Activated T-cell treated with anti-CD3 and anti-CD28 coated beads, Interleukin-2, amount 50 U/mL, for 72 hours (primary cell): ENCODE measurements around the gene TUFT1. TPM values are rescaled to one million over a fixed set of nuclear protein-coding genes. Genes with fewer than 3 reads are reported as not detected.

Experiments
- ATAC-seq, 2 donors: fragments of 150-1000 bp; cut with Tn5 transposase; replicated peaks in 1 of 2; 2 replicates each; pipeline ENCODE4 v1.10.0; 2021; ENCODE audit warnings: moderate library complexity in 2 of 2, mild to moderate bottlenecking in 1 of 2
- DNase-seq, 2 donors: peaks; one replicate each; pipeline ENCODE4 v3.0.0; 2021 to 2022; ENCODE audit warnings: mixed read lengths in 1 of 2
- H3K27ac Mint-ChIP-seq: one replicate; pipeline ENCODE4 v1.8.0; 2022; ENCODE audit warnings: mild to moderate bottlenecking, moderate library complexity, mixed read lengths
- H3K27me3 Mint-ChIP-seq: one replicate; pipeline ENCODE4 v1.8.0; 2022; ENCODE audit warnings: low read depth, mixed read lengths
- H3K36me3 Mint-ChIP-seq, 2 donors: one replicate each; pipeline ENCODE4 v1.8.0; 2022; ENCODE audit warnings: mixed read lengths in 2 of 2, mild to moderate bottlenecking in 1 of 2; ENCODE audit not compliant: insufficient read depth in 2 of 2
- H3K4me1 Mint-ChIP-seq: one replicate; pipeline ENCODE4 v1.8.0; 2022; ENCODE audit warnings: low read depth, mixed read lengths
- H3K4me3 Mint-ChIP-seq, 2 donors: one replicate each; pipeline ENCODE4 v1.8.0; 2022; ENCODE audit warnings: mild to moderate bottlenecking in 2 of 2, mixed read lengths in 2 of 2, moderate library complexity in 2 of 2
- H3K9me3 Mint-ChIP-seq, 2 donors: one replicate each; pipeline ENCODE4 v1.8.0; 2022; ENCODE audit warnings: mixed read lengths in 2 of 2
- total RNA-seq, 2 donors: library from RNA; stranded (reverse); gene quantifications; one replicate each; pipeline ENCODE4 v1.2.3, GENCODE V29; 2022

The TUFT1 gene
- 1 to 10 TPM; 4.3 to 4.8 TPM for total RNA-seq

GRCh38 chr1:151540021-151540981 lies at the start of gene TUFT1:
TSS of gene TUFT1 (plus strand) at chr1:151540309. CDS start at chr1:151540367, 58 bp downstream.
- Mint-ChIP-seq H3K36me3 (no peaks in the 10 kb centered on the region), H3K4me1 (peaks cover 23% of the 10 kb centered on the region), H3K9me3 (no peaks in the 10 kb centered on the region), H3K4me3 (peak within 1 kb of the TSS; percentile 89 to 96), H3K27ac (peak within 1 kb of the TSS; percentile 70), H3K27me3 (peaks cover 17% of the 10 kb centered on the region)
- peak; percentile 97 to 98 for DNase-seq
- peak; percentile 96 to 98 for ATAC-seq

DNA sequence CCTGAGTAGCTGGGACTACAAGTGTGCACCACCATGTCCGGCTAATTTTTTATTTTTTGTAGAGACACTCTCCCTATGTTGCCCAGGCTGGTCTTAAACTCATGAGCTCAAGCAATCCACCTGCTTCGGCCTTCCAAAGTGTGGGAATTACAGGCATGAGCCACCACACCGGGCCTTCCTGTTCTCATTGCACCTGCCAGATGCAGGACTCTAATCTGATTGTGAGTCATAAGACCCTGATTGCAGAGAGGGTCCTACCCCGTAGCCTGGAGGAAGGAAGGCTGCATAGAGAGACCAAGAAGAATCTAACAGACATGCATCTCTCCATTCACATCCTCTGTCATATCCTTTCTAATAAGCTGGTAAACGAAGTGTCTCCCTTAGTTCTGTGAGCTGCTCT lies 48.5 kb upstream of the TUFT1 start:
- DNase-seq (no peak), ATAC-seq (no peak)
- Mint-ChIP-seq H3K27me3 (no peaks in the 10 kb centered on the region), H3K36me3 (no peaks in the 10 kb centered on the region), H3K4me3 (no peak overlapping the region), H3K27ac (no peak overlapping the region), H3K4me1 (peaks cover 17% of the 10 kb centered on the region), H3K9me3 (no peaks in the 10 kb centered on the region)

DNA sequence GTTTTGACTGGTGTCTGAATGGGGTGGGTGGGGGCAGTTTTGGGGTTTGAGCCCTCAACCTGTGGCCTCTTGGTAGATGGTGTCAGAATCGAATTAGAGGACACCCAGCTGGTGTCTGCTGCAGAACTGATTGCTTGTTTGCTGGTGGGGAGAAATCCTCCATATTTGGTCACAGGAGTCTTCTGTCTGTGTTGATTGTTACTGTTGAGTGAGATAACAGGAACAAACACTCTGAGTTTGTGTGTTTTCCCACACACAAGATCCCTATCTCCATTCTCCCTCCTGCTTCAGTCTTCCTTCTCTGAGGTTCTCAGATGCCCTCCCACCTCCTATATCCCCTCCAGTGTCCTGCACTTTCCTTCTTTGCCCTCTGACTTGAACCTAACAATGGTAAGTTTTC lies 48.0 kb upstream of the TUFT1 start:
- ATAC-seq, result no peak
- Mint-ChIP-seq H3K27me3 (no peaks in the 10 kb centered on the region), H3K27ac (no peak overlapping the region), H3K36me3 (no peaks in the 10 kb centered on the region), H3K9me3 (no peaks in the 10 kb centered on the region), H3K4me3 (no peak overlapping the region), H3K4me1 (peaks cover 17% of the 10 kb centered on the region)
- DNase-seq, result no peak

- peaks cover 17% of the 10 kb centered on the region for H3K4me1 Mint-ChIP-seq
- no peak overlapping the region for H3K4me3 Mint-ChIP-seq
- H3K27ac Mint-ChIP-seq, result no peak overlapping the region
- ATAC-seq (no peak), DNase-seq (no peak)
- H3K27me3 Mint-ChIP-seq, result no peaks in the 10 kb centered on the region
- no peaks in the 10 kb centered on the region for H3K9me3 Mint-ChIP-seq
- no peaks in the 10 kb centered on the region for H3K36me3 Mint-ChIP-seq
These were observed 47.1 kb upstream of the TUFT1 start for GRCh38 chr1:151493042-151493441.

DNA sequence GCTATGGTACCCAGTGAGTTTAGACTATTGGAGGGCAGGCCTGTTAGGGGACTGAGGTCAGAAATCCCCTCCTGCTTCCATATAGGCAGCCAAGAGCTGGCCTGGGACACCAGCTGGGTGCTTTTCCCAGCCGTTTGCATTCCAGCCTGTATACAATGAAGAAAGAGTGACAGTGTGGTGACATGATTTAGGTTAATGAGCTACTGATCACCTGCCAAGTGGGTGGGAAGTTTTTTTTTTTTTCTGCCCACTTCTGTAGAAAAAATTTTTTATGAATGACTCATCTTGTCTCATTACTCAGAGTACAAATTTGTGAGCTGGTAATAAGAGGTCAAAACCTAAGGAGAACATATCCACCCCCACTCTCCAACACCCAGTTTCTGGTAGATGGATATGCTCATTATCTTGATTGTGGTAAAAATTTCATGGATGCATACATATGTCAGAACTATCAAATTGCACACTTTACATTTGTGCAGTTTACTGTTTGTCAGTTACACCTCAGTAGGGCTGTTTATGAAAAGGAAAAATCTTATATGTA lies 45.3 kb upstream of the TUFT1 start:
- Mint-ChIP-seq H3K27ac (peak overlapping the region; percentile 0), H3K9me3 (no peaks in the 10 kb centered on the region), H3K36me3 (no peaks in the 10 kb centered on the region), H3K4me3 (no peak overlapping the region), H3K27me3 (no peaks in the 10 kb centered on the region), H3K4me1 (peaks cover 17% of the 10 kb centered on the region)
- no peak for DNase-seq
- ATAC-seq, result peak; percentile 87

- Mint-ChIP-seq H3K4me1 (peaks cover 17% of the 10 kb centered on the region), H3K4me3 (no peak overlapping the region), H3K27me3 (no peaks in the 10 kb centered on the region), H3K36me3 (no peaks in the 10 kb centered on the region), H3K9me3 (no peaks in the 10 kb centered on the region), H3K27ac (no peak overlapping the region)
- DNase-seq, result no peak
- no peak for ATAC-seq
These were observed 44.8 kb upstream of the TUFT1 start for GRCh38 chr1:151495316-151495715.

DNA sequence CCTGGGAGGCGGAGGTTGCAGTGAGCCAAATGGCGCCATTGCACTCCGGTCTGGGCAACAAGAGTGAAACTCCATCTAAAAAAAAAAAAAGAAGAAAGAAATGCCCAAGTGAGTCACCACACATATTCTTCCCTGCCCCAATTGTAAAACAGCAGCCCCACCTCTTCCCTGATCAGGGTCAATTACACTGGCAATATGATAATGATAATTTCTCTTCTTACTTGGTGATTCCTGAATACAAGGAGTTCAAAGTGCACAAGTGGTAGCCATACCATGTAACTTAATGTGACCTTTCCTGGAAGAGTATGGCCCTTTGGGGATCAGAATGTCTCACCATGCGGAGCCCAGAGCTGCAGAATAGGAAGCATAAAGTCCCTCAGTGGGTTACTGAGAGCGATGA lies 40.7 kb upstream of the TUFT1 start:
- ATAC-seq (no peak), DNase-seq (no peak)
- Mint-ChIP-seq H3K27ac (no peak overlapping the region), H3K4me3 (no peak overlapping the region), H3K36me3 (no peaks in the 10 kb centered on the region), H3K27me3 (no peaks in the 10 kb centered on the region), H3K4me1 (peaks cover 21% of the 10 kb centered on the region), H3K9me3 (no peaks in the 10 kb centered on the region)

DNA sequence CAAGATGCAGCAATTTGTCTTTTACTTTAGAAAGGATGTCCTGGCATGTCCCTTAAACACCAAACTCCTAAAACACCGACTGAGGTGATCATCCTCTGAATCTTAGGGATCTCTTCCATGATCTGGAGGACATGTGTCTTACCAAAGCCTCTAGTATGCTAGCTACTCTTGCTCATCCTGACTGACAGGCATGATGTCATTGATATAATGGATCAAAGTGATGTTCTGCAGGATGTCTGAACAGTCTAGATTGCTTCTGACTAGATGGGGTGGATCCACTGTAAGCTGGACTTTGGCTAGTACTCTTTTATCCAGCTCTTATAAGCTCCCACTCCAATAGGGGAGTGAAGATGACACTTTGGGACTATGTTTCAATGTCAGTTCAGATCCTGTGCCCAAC lies 40.2 kb upstream of the TUFT1 start:
- Mint-ChIP-seq H3K27me3 (no peaks in the 10 kb centered on the region), H3K4me1 (peaks cover 15% of the 10 kb centered on the region), H3K4me3 (no peak overlapping the region), H3K36me3 (no peaks in the 10 kb centered on the region), H3K9me3 (no peaks in the 10 kb centered on the region), H3K27ac (no peak overlapping the region)
- DNase-seq, result no peak
- ATAC-seq, result no peak

- no peak for ATAC-seq
- H3K9me3 Mint-ChIP-seq, result no peaks in the 10 kb centered on the region
- no peaks in the 10 kb centered on the region for H3K27me3 Mint-ChIP-seq
- DNase-seq, result no peak
- H3K36me3 Mint-ChIP-seq, result no peaks in the 10 kb centered on the region
- peaks cover 6% of the 10 kb centered on the region for H3K4me1 Mint-ChIP-seq
- H3K4me3 Mint-ChIP-seq, result no peak overlapping the region
- no peak overlapping the region for H3K27ac Mint-ChIP-seq
These were observed 38.6 kb upstream of the TUFT1 start for GRCh38 chr1:151501474-151501873.

DNA sequence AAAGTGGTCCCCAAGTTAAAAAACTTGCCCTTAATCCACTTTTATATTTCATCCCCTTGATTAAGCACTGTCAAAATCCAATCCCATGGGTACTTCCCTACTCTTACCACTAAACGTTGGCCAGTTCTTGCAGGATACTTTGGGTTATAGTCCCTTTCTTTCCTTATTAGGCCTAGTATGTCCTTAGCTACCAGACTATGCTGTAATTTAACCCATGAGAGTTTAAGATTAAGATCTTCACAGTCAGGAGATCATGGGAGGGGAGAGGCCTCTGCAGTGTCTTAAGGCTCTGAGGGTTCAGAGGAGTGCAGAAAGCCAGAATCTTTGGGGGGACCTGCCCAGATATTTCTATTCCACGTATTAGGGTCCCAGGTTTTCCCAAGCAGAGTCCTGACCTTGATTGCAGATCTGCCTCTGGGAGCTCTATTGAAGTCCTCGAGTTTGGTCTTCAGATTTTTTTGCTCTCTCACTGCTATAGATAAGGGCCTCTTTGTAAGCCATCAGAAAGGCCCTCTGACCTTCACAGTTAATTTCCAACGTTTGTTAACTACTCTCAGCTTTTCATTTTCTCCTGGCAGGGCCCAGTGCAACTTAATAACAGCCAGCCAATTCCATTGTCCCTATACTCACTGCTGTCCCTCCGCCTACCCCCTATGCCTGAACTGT lies 37.9 kb upstream of the TUFT1 start:
- Mint-ChIP-seq H3K4me3 (no peak overlapping the region), H3K27me3 (no peaks in the 10 kb centered on the region), H3K4me1 (peaks cover 6% of the 10 kb centered on the region), H3K36me3 (no peaks in the 10 kb centered on the region), H3K27ac (no peak overlapping the region), H3K9me3 (no peaks in the 10 kb centered on the region)
- DNase-seq, result no peak
- no peak for ATAC-seq

- no peak for DNase-seq
- Mint-ChIP-seq H3K4me1 (peaks cover 6% of the 10 kb centered on the region), H3K27ac (no peak overlapping the region), H3K4me3 (no peak overlapping the region), H3K36me3 (no peaks in the 10 kb centered on the region), H3K27me3 (no peaks in the 10 kb centered on the region), H3K9me3 (no peaks in the 10 kb centered on the region)
- peak; percentile 52 to 53 for ATAC-seq
These were observed 37.0 kb upstream of the TUFT1 start for GRCh38 chr1:151502859-151503780.

GRCh38 chr1:151504252-151504651 lies 35.9 kb upstream of the TUFT1 start:
- DNase-seq, result no peak
- no peak overlapping the region for H3K4me3 Mint-ChIP-seq
- peaks cover 6% of the 10 kb centered on the region for H3K4me1 Mint-ChIP-seq
- H3K27ac Mint-ChIP-seq, result no peak overlapping the region
- ATAC-seq, result no peak
- H3K36me3 Mint-ChIP-seq, result no peaks in the 10 kb centered on the region
- no peaks in the 10 kb centered on the region for H3K27me3 Mint-ChIP-seq
- H3K9me3 Mint-ChIP-seq, result no peaks in the 10 kb centered on the region
